K562 (cell line): ENCODE measurements around the gene PRSS12. TPM values are rescaled to one million over a fixed set of nuclear protein-coding genes. Genes with fewer than 3 reads are reported as not detected.

Experiments
- MGA ChIP-seq: fragments of 450-650 bp; IDR thresholded peaks from 2 replicates; pipeline ENCODE4 v1.6.1; 2016; ENCODE audit warnings: mild to moderate bottlenecking, moderate library complexity
- POLR2AphosphoS2 ChIP-seq: IDR thresholded peaks from 2 replicates; pipeline ENCODE4 v1.6.1; 2012; ENCODE audit warnings: low read length, improper control_type of control experiment
- SRF ChIP-seq, 2 experiments: fragments of 250-450, 450-650 bp in 1 of 2; sonication (Bioruptor Pico) in 1 of 2; sonication (generic) in 1 of 2; formaldehyde crosslinking; IDR thresholded peaks; 2 replicates each; pipeline versions ENCODE4 v1.5.0 to v1.5.1; 2020 to 2022; ENCODE audit warnings: mild to moderate bottlenecking in 1 of 2, missing genetic modification reagents in 1 of 2
- TAF1 ChIP-seq: IDR thresholded peaks from 2 replicates; pipeline ENCODE4 v1.6.1; 2011; ENCODE audit warnings: mild to moderate bottlenecking, low read length, moderate library complexity; ENCODE audit not compliant: insufficient read depth, control insufficient read depth, severe bottlenecking; ENCODE audit errors: extremely low read depth
- ZBTB1 ChIP-seq: sonication (generic); formaldehyde crosslinking; IDR thresholded peaks from 2 replicates; pipeline ENCODE4 v1.8.1; 2023; ENCODE audit warnings: missing genetic modification reagents, low read depth, mild to moderate bottlenecking, borderline replicate concordance
- ZBTB17 ChIP-seq: fragments of 450-650 bp; formaldehyde crosslinking; IDR thresholded peaks from 2 replicates; pipeline ENCODE4 v1.4.0; 2020; ENCODE audit warnings: mild to moderate bottlenecking
- ZNF764 ChIP-seq: fragments of 250-450 bp; sonication (Bioruptor Pico); IDR thresholded peaks from 2 replicates; pipeline ENCODE4 v1.4.0; 2020; ENCODE audit warnings: low read depth, mild to moderate bottlenecking, moderate library complexity
- polyA plus RNA-seq, 8 experiments: library from polyadenylated mRNA; depleted of rRNA in 4 of 8; stranded (reverse) in 5 of 8; unstranded in 3 of 8; fragments of >200 nt; fragmentation: Nextera tagmentation in 2 of 8; fragmentation: Illumina TruSeq in 1 of 8; extraction: Ambion mirVana in 2 of 8; extraction: Trizol in 1 of 8; gene quantifications; 2 replicates each; pipeline versions ENCODE4 v1.2.1 to v1.2.3, GENCODE V29; 2011 to 2014; ENCODE audit warnings: inconsistent platforms in 1 of 8, missing spikeins in 1 of 8
- total RNA-seq, 7 experiments: library from RNA; depleted of rRNA in 6 of 7; stranded (reverse); fragments of >200 nt in 6 of 7; fragmentation: Illumina TruSeq in 2 of 7; extraction: Trizol in 2 of 7; gene quantifications; 2 replicates each; pipeline versions ENCODE4 v1.2.1 to v1.2.3, GENCODE V29; 2011 to 2021; ENCODE audit warnings: low replicate concordance in 1 of 7
- TF ChIP-seq, protein P1 (sequence below): conservative IDR thresholded peaks from 2 replicates; pipeline ENCODE4 v1.6.1; 2011; ENCODE audit warnings: low read depth, mild to moderate bottlenecking, low read length; ENCODE audit not compliant: control insufficient read depth
- TF ChIP-seq, protein P2 (sequence below): fragments of 150-350 bp; conservative IDR thresholded peaks from 2 replicates; pipeline ENCODE4 v1.6.1; 2014; ENCODE audit warnings: low read length

The PRSS12 gene
- total and polyA plus RNA-seq, 9 of the 15 experiments (the other 6 are each of a cell fraction or from before 2014, with no cell fraction given): 0.06 to 0.11 (median 0.09) TPM; not detected in 6

GRCh38 chr4:118278473-118279274, 74.1 kb downstream of the PRSS12 start (continued):
- TF ChIP-seq MGA (peak; percentile 91), ZBTB1 (peak; percentile 53; the same call in 1 of the 2 replicates), SRF (CRISPR knock-in tag; IDR thresholded peaks at IDR 0.05) (peak; percentile 8 to 68; a peak in 1 of 4 replicates), ZNF764 (0 out of 2 replicates have a peak, but pooled peaks have one; percentile 55), ZBTB17 (CRISPR knock-in tag) (0 out of 2 replicates have a peak, but pooled peaks have one; percentile 45), POLR2AphosphoS2 (peak; percentile 83; the same call in 1 of the 2 replicates), TAF1 (peak; percentile 94)
- TF ChIP-seq, protein P1, sequence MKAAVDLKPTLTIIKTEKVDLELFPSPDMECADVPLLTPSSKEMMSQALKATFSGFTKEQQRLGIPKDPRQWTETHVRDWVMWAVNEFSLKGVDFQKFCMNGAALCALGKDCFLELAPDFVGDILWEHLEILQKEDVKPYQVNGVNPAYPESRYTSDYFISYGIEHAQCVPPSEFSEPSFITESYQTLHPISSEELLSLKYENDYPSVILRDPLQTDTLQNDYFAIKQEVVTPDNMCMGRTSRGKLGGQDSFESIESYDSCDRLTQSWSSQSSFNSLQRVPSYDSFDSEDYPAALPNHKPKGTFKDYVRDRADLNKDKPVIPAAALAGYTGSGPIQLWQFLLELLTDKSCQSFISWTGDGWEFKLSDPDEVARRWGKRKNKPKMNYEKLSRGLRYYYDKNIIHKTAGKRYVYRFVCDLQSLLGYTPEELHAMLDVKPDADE: 0 out of 2 replicates have a peak, but pooled peaks have one; percentile 47
- TF ChIP-seq, protein P2, sequence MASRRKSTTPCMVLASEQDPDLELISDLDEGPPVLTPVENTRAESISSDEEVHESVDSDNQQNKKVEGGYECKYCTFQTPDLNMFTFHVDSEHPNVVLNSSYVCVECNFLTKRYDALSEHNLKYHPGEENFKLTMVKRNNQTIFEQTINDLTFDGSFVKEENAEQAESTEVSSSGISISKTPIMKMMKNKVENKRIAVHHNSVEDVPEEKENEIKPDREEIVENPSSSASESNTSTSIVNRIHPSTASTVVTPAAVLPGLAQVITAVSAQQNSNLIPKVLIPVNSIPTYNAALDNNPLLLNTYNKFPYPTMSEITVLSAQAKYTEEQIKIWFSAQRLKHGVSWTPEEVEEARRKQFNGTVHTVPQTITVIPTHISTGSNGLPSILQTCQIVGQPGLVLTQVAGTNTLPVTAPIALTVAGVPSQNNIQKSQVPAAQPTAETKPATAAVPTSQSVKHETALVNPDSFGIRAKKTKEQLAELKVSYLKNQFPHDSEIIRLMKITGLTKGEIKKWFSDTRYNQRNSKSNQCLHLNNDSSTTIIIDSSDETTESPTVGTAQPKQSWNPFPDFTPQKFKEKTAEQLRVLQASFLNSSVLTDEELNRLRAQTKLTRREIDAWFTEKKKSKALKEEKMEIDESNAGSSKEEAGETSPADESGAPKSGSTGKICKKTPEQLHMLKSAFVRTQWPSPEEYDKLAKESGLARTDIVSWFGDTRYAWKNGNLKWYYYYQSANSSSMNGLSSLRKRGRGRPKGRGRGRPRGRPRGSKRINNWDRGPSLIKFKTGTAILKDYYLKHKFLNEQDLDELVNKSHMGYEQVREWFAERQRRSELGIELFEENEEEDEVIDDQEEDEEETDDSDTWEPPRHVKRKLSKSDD: peak; percentile 44; the same call in 1 of the 2 replicates
